ENCODE measurements around the gene DCAF11.

DNA sequence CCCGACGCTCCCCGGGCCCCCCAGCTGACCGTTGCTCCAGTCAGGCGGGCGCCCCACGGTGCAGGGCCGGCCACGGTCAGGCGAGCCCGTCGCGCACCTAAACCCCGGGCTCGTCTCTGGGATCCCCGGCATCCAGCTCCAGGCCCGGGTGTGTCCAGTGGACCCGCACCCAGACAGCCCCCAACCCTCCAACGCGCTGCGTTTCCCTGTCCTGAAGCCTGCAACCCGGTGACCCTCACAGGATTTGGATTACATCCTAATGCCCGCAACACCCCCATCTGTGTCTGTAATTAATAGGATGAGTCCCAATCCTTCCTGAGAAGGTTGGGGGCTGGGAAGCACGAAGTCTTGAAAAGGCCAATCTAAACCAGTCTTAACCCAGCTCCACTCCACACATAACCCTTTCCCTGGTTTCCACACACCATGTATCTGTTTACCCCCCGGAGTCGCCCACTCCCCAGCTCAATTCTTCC is 32.8 kb upstream of the DCAF11 start:
- TF ChIP-seq, protein P1, sequence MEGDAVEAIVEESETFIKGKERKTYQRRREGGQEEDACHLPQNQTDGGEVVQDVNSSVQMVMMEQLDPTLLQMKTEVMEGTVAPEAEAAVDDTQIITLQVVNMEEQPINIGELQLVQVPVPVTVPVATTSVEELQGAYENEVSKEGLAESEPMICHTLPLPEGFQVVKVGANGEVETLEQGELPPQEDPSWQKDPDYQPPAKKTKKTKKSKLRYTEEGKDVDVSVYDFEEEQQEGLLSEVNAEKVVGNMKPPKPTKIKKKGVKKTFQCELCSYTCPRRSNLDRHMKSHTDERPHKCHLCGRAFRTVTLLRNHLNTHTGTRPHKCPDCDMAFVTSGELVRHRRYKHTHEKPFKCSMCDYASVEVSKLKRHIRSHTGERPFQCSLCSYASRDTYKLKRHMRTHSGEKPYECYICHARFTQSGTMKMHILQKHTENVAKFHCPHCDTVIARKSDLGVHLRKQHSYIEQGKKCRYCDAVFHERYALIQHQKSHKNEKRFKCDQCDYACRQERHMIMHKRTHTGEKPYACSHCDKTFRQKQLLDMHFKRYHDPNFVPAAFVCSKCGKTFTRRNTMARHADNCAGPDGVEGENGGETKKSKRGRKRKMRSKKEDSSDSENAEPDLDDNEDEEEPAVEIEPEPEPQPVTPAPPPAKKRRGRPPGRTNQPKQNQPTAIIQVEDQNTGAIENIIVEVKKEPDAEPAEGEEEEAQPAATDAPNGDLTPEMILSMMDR (conservative IDR thresholded peaks at IDR 0.05), result no peak
- no peak for TF ChIP-seq EZH2 (IDR thresholded peaks at IDR 0.05; ENCODE audit: low read depth)

Data from PC-9 (cell line).